ENCODE results near the gene ELP2.

Gene ELP2

GRCh38 chr18:36183987-36184386, 54.3 kb downstream of the ELP2 start:
- TF ChIP-seq ZC3H10 (CRISPR knock-in tag; IDR thresholded peaks at IDR 0.05) (no peak), BACH2 (CRISPR knock-in tag; IDR thresholded peaks at IDR 0.05; ENCODE audit: borderline replicate concordance) (no peak), TOX (CRISPR knock-in tag; IDR thresholded peaks at IDR 0.05; ENCODE audit: borderline replicate concordance) (no peak), PPARA (CRISPR knock-in tag; IDR thresholded peaks at IDR 0.05; ENCODE audit: borderline replicate concordance) (no peak), RARB (CRISPR knock-in tag; IDR thresholded peaks at IDR 0.05) (no peak), CSRNP3 (CRISPR knock-in tag; IDR thresholded peaks at IDR 0.05) (no peak), ESRRG (CRISPR knock-in tag; IDR thresholded peaks at IDR 0.05) (no peak), ISL1 (CRISPR knock-in tag; IDR thresholded peaks at IDR 0.05) (no peak)
- no peak for ATAC-seq

DNA sequence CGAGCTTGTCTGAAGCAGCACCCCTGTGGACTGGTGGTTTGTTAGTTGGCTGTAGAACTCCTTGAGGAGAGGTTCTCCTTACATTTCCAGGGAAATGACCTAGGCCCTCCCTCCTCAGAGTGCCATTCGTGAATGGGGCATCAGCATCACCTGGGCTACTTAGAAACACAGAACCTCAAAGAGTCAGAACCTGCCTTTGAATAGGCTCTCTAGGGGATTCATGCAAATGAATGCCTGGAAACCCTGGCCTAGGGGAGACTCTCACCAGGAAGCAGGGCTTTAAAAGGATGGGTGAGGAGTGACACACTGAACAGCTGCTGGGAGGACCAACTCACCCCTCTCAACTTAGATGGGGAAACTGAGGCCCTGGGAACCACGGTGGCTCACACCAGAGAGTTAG, 55.5 kb downstream of the ELP2 start:
- TF ChIP-seq ZC3H10 (CRISPR knock-in tag; IDR thresholded peaks at IDR 0.05) (no peak), OSR1 (CRISPR knock-in tag; IDR thresholded peaks at IDR 0.05) (no peak), ZFP3 (CRISPR knock-in tag; IDR thresholded peaks at IDR 0.05) (no peak), CSRNP3 (CRISPR knock-in tag; IDR thresholded peaks at IDR 0.05) (no peak), RARB (CRISPR knock-in tag; IDR thresholded peaks at IDR 0.05) (no peak), BACH2 (CRISPR knock-in tag; IDR thresholded peaks at IDR 0.05; ENCODE audit: borderline replicate concordance) (no peak), GLIS3 (CRISPR knock-in tag; IDR thresholded peaks at IDR 0.05) (no peak), ZNF8 (CRISPR knock-in tag; IDR thresholded peaks at IDR 0.05) (no peak), POU6F1 (CRISPR knock-in tag; IDR thresholded peaks at IDR 0.05; ENCODE audit: borderline replicate concordance, low read depth) (no peak)
- TF ChIP-seq, protein P1, sequence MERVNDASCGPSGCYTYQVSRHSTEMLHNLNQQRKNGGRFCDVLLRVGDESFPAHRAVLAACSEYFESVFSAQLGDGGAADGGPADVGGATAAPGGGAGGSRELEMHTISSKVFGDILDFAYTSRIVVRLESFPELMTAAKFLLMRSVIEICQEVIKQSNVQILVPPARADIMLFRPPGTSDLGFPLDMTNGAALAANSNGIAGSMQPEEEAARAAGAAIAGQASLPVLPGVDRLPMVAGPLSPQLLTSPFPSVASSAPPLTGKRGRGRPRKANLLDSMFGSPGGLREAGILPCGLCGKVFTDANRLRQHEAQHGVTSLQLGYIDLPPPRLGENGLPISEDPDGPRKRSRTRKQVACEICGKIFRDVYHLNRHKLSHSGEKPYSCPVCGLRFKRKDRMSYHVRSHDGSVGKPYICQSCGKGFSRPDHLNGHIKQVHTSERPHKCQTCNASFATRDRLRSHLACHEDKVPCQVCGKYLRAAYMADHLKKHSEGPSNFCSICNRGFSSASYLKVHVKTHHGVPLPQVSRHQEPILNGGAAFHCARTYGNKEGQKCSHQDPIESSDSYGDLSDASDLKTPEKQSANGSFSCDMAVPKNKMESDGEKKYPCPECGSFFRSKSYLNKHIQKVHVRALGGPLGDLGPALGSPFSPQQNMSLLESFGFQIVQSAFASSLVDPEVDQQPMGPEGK (CRISPR knock-in tag; IDR thresholded peaks at IDR 0.05; ENCODE audit: borderline replicate concordance), result no peak
- no peak for ATAC-seq

GRCh38 chr18:36185901-36186460, 56.3 kb downstream of the ELP2 start:
- TF ChIP-seq CSRNP3 (CRISPR knock-in tag; IDR thresholded peaks at IDR 0.05), result no peak
- no peak for TF ChIP-seq TSHZ2 (CRISPR knock-in tag; IDR thresholded peaks at IDR 0.05)
- TF ChIP-seq, protein P2, sequence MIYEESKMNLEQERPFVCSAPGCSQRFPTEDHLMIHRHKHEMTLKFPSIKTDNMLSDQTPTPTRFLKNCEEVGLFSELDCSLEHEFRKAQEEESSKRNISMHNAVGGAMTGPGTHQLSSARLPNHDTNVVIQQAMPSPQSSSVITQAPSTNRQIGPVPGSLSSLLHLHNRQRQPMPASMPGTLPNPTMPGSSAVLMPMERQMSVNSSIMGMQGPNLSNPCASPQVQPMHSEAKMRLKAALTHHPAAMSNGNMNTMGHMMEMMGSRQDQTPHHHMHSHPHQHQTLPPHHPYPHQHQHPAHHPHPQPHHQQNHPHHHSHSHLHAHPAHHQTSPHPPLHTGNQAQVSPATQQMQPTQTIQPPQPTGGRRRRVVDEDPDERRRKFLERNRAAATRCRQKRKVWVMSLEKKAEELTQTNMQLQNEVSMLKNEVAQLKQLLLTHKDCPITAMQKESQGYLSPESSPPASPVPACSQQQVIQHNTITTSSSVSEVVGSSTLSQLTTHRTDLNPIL (CRISPR knock-in tag; IDR thresholded peaks at IDR 0.05; ENCODE audit: low read depth), result no peak
- no peak for TF ChIP-seq SNAI2 (CRISPR knock-in tag; IDR thresholded peaks at IDR 0.05)
- TF ChIP-seq BACH2 (CRISPR knock-in tag; IDR thresholded peaks at IDR 0.05; ENCODE audit: borderline replicate concordance), result no peak
- no peak for TF ChIP-seq TOX (CRISPR knock-in tag; IDR thresholded peaks at IDR 0.05; ENCODE audit: borderline replicate concordance)
- TF ChIP-seq POU6F1 (CRISPR knock-in tag; IDR thresholded peaks at IDR 0.05; ENCODE audit: borderline replicate concordance, low read depth), result no peak
- no peak for TF ChIP-seq RARB (CRISPR knock-in tag; IDR thresholded peaks at IDR 0.05)
- no peak for TF ChIP-seq ZC3H10 (CRISPR knock-in tag; IDR thresholded peaks at IDR 0.05)
- no peak for TF ChIP-seq ZNF70 (CRISPR knock-in tag; IDR thresholded peaks at IDR 0.05)
- ATAC-seq, result no peak
